IMR-90 (cell line): ENCODE measurements around the gene DCLRE1B. TPM values are rescaled to one million over a fixed set of nuclear protein-coding genes. Genes with fewer than 3 reads are reported as not detected.

Experiments
- ATAC-seq: fragments of 200-7000 bp; cut with Tn5 transposase; 2 replicates; pipeline ENCODE4 v1.9.1; 2020; ENCODE audit warnings: low read depth, mild to moderate bottlenecking, moderate library complexity
- BruUV-seq: library from RNA; stranded (reverse); fragments of 400-500 nt; replicated peaks from 2 replicates; lab custom pipeline; 2021; lab: Mats Ljungman, UMichigan
- CTCF ChIA-PET: fragments of 300-600 bp; formaldehyde crosslinking; extraction: SDS; loops from one replicate; lab custom pipeline; 2021; ENCODE audit warnings: antibody characterized with exemption; lab: Yijun Ruan, JAX
- POLR2A ChIA-PET: fragments of 300-600 bp; sonication (Branson Sonifier 250); formaldehyde crosslinking; loops from one replicate; lab custom pipeline; 2022; ENCODE audit warnings: antibody characterized with exemption; ENCODE audit not compliant: unreplicated experiment; lab: Charles Lee
- DNase-seq: peaks from one replicate; pipeline ENCODE4 v3.0.0; 2013
- H2AFZ ChIP-seq: replicated peaks from 2 replicates; pipeline ENCODE3; 2013; ENCODE audit warnings: low read length, mild to moderate bottlenecking; ENCODE audit not compliant: poor library complexity
- H2AK5ac ChIP-seq: 2 replicates; pipeline ENCODE4 v1.6.1; 2013; ENCODE audit warnings: low read depth, low read length, inconsistent platforms
- H2AK9ac ChIP-seq: replicated peaks from 2 replicates; pipeline ENCODE3; 2013; ENCODE audit warnings: mild to moderate bottlenecking, low read depth, low read length, moderate library complexity; ENCODE audit not compliant: poor library complexity
- H2BK120ac ChIP-seq: 2 replicates; pipeline ENCODE4 v1.6.1; 2013; ENCODE audit warnings: low read depth, low read length, inconsistent platforms
- H2BK15ac ChIP-seq: 3 replicates; pipeline ENCODE4 v1.6.1; 2013; ENCODE audit warnings: low read depth, low read length, inconsistent platforms
- H2BK20ac ChIP-seq: 2 replicates; pipeline ENCODE4 v1.6.1; 2013; ENCODE audit warnings: low read depth, mild to moderate bottlenecking, inconsistent platforms, low read length, moderate library complexity
- H2BK5ac ChIP-seq: 2 replicates; pipeline ENCODE4 v1.6.1; 2013; ENCODE audit warnings: mild to moderate bottlenecking, low read depth, low read length, inconsistent platforms; ENCODE audit not compliant: poor library complexity, severe bottlenecking
- H3K14ac ChIP-seq: replicated peaks from 2 replicates; pipeline ENCODE4 v1.6.1; 2013; ENCODE audit warnings: low read depth, low read length, inconsistent platforms
- H3K18ac ChIP-seq: 2 replicates; pipeline ENCODE4 v1.6.1; 2013; ENCODE audit warnings: low read depth, low read length, control low read depth
- H3K23ac ChIP-seq: 2 replicates; pipeline ENCODE4 v1.6.1; 2013; ENCODE audit warnings: low read depth, low read length, inconsistent platforms
- H3K27ac ChIP-seq: 2 replicates; pipeline ENCODE4 v1.5.1; 2013; ENCODE audit warnings: mild to moderate bottlenecking, control low read depth, low read length; ENCODE audit not compliant: insufficient read depth
- H3K27me3 ChIP-seq: 2 replicates; pipeline ENCODE4 v1.6.1; 2013; ENCODE audit warnings: low read length; ENCODE audit not compliant: control insufficient read depth, insufficient read depth
- H3K36me3 ChIP-seq: 2 replicates; pipeline ENCODE4 v1.6.1; 2013; ENCODE audit warnings: low read length, mixed read lengths; ENCODE audit not compliant: control insufficient read depth, insufficient read depth
- H3K4ac ChIP-seq: 2 replicates; pipeline ENCODE4 v1.6.1; 2013; ENCODE audit warnings: low read depth, low read length, inconsistent platforms
- H3K4me1 ChIP-seq: 2 replicates; pipeline ENCODE4 v1.6.1; 2013; ENCODE audit warnings: low read length, mixed read lengths; ENCODE audit not compliant: control insufficient read depth, insufficient read depth
- H3K4me2 ChIP-seq: 2 replicates; pipeline ENCODE4 v1.6.1; 2013; ENCODE audit warnings: low read depth, mild to moderate bottlenecking, control low read depth, low read length, moderate library complexity
- H3K4me3 ChIP-seq: 2 replicates; pipeline ENCODE4 v1.5.1; 2013; ENCODE audit warnings: low read depth, mild to moderate bottlenecking, control low read depth, low read length, moderate library complexity; ENCODE audit not compliant: insufficient read depth
- H3K56ac ChIP-seq: 2 replicates; pipeline ENCODE4 v1.6.1; 2013; ENCODE audit warnings: low read length, inconsistent platforms; ENCODE audit not compliant: insufficient read depth; ENCODE audit errors: extremely low read depth
- H3K79me1 ChIP-seq, 2 experiments: 2 replicates each; pipeline ENCODE4 v1.6.1; 2013; ENCODE audit warnings: low read length in 2 of 2, inconsistent platforms in 1 of 2, low read depth in 1 of 2
- H3K9ac ChIP-seq: 2 replicates; pipeline ENCODE4 v1.6.1; 2013; ENCODE audit warnings: low read depth, low read length, control low read depth
- H3K9me1 ChIP-seq: 2 replicates; pipeline ENCODE4 v1.6.1; 2013; ENCODE audit warnings: low read length, inconsistent platforms; ENCODE audit not compliant: insufficient read depth
- H3K9me3 ChIP-seq: 2 replicates; pipeline ENCODE4 v1.6.1; 2013; ENCODE audit warnings: low read length; ENCODE audit not compliant: control insufficient read depth, insufficient read depth
- H4K20me1 ChIP-seq: 2 replicates; pipeline ENCODE4 v1.6.1; 2013; ENCODE audit warnings: low read length, inconsistent platforms; ENCODE audit not compliant: insufficient read depth
- H4K5ac ChIP-seq: 2 replicates; pipeline ENCODE4 v1.6.1; 2013; ENCODE audit warnings: mild to moderate bottlenecking, low read depth, low read length, control low read depth
- H4K8ac ChIP-seq, 2 experiments: 2 replicates each; pipeline ENCODE4 v1.6.1; 2013; ENCODE audit warnings: low read depth in 2 of 2, low read length in 2 of 2, control low read depth in 1 of 2, inconsistent platforms in 1 of 2
- H4K91ac ChIP-seq: 2 replicates; pipeline ENCODE4 v1.6.1; 2013; ENCODE audit warnings: low read depth, low read length, inconsistent platforms; ENCODE audit not compliant: insufficient read depth
- RCOR1 ChIP-seq: IDR thresholded peaks from 2 replicates; pipeline ENCODE4 v1.6.1; 2012; ENCODE audit warnings: mild to moderate bottlenecking, low read length, improper control_type of control experiment; ENCODE audit not compliant: insufficient replicate concordance
- WGBS, 2 experiments: methylation state at CpG; one replicate each; pipeline versions ENCODE4 v1.1.5 to v1.1.7; 2013; ENCODE audit warnings: missing lambda C conversion rate in 2 of 2; ENCODE audit not compliant: insufficient read length in 1 of 2; ENCODE audit errors: extremely low coverage in 2 of 2; 5-methylcytosine and 5-hydroxymethylcytosine counted together
- dilution Hi-C: fragments of 300-500 bp; cut with HindIII; formaldehyde crosslinking; loops from one replicate; pipeline ENCODE4 v1.14.3; 2018; ENCODE audit warnings: low sequenced_read_pairs; ENCODE audit not compliant: unreplicated experiment
- in situ Hi-C: fragments of 300-500 bp; cut with MboI; formaldehyde crosslinking; loops from 3 replicates; pipeline ENCODE4 v1.14.3; 2019; ENCODE audit warnings: low sequenced_read_pairs, inconsistent platforms, mixed read lengths
- intact Hi-C: fragments of 100-400 bp; cut with micrococcal nuclease; formaldehyde crosslinking; loops from 2 replicates; pipeline ENCODE4 v1.10.0; 2022
- polyA plus RNA-seq, 3 experiments: library from polyadenylated mRNA; depleted of rRNA; stranded (reverse); fragments of >200 nt; gene quantifications; 2 replicates each; pipeline ENCODE4 v1.2.3, GENCODE V29; 2012; ENCODE audit warnings: low replicate concordance in 1 of 3
- total RNA-seq: library from RNA; depleted of rRNA; stranded (reverse); fragments of >200 nt; gene quantifications from 2 replicates; pipeline ENCODE4 v1.2.3, GENCODE V29; 2012

Gene DCLRE1B
- total and polyA plus RNA-seq, 2 of the 4 experiments (the other 2 are of a cell fraction): 4.9 to 6.1 TPM

DNA sequence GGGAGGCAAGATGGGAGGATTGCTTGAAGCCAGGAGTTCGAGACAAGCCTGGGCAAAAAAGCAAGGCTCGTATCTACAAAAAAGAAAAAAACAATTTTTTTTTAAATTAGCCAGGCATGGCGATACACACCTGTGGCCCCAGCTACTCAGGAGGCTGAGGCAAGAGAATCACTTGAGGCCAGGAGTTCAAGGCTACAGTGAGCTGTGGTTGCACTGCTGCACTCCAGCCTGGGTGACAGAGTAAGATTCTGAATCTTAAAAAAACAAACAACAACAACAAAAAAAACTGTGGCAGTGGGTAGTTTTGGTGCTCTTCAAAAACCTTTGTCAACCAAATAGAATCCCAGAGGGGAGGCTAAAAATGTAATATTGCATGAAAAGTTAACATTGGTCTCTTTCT lies 34.3 kb upstream of the DCLRE1B start:
- Histone ChIP-seq H4K91ac (no peak overlapping the region), H3K9me1 (peaks cover 3% of the 10 kb centered on the region; the same call in 1 of the 2 replicates), H3K27me3 (no peaks in the 10 kb centered on the region), H3K14ac (no peak overlapping the region), H3K4me3 (no peak overlapping the region), H3K27ac (no peak overlapping the region), H3K36me3 (no peaks in the 10 kb centered on the region), H3K79me1 (no peaks in the 10 kb centered on the region), H4K20me1 (no peaks in the 10 kb centered on the region), H4K5ac (no peak overlapping the region), H3K4me1 (peaks cover 6% of the 10 kb centered on the region; the same call in 1 of the 2 replicates), H2BK15ac (no peak overlapping the region), H2AFZ (no peak overlapping the region), H3K56ac (no peak overlapping the region), H4K8ac (no peak overlapping the region), H3K9me3 (no peaks in the 10 kb centered on the region), H2BK20ac (no peak overlapping the region), H3K4ac (no peak overlapping the region), H2BK5ac (no peak overlapping the region), H3K9ac (no peak overlapping the region), H3K18ac (no peak overlapping the region), H3K23ac (no peak overlapping the region), H2BK120ac (no peak overlapping the region), H3K4me2 (no peak overlapping the region), H2AK9ac (no peak overlapping the region), H2AK5ac (no peak overlapping the region)
- ATAC-seq: no peak
- TF ChIP-seq RCOR1: no peak
- in situ Hi-C loops (loop anchor here (25.0 kb wide), 1 partner anchor 417 kb away; no protein-coding TSS in a partner anchor), intact Hi-C loops (no loop called here), dilution Hi-C loops (no loop called here)
- DNase-seq: no peak
- POLR2A ChIA-PET: no interaction called here
- CTCF ChIA-PET: no interaction called here
- BruUV-seq: no TSS peak
- WGBS, 2 experiments: no CpG with 5 or more reads among the region's 3 CpGs
